Measurements from ENCODE around the gene ZBTB8A.

The ZBTB8A gene

GRCh38 chr1:32652244-32652962, 113.2 kb downstream of the ZBTB8A start:
- DNase-seq (ENCODE audit: low read depth) = no peak
